Measurements from ENCODE around the gene LRRC34.

Gene LRRC34

DNA sequence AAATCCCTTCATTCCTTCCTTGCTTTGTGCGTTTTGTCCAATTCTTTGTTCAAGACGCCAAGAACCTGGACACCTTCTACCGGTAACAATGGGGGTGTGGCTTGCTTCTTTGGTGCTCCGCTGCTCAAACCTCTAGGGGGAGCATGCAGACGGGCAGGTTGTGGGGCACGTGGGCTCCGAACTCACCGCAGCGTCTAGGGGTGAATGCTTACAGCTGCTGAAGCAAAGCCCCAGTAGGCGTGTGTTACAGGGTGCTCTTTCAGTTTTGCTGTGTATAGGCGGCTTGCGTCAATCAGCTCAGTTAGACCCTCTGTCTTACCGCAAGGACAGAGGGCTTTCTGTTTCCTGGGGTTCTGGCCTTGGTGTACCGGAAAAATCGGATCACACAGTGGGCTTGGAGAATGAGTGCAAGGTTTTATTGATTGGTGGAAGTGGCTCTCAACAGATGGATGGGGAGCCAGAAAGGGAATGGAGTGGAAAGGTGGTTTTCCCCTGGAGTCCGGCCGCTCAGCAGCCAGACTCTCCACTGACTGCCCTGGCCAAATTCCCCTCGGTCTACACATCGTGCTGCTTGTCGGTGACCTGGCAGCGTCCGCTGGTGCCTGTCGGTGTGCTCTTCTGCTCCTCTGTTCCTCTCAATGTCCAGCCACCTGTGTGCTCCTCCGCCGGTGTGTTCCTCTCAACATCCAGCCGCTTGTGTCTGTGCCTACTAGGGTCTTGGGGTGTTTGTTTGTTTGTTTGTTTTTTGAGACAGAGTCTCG, 1.2 kb upstream of the LRRC34 start:
- no peak for DNase-seq (ENCODE audit: low read depth)

DNA sequence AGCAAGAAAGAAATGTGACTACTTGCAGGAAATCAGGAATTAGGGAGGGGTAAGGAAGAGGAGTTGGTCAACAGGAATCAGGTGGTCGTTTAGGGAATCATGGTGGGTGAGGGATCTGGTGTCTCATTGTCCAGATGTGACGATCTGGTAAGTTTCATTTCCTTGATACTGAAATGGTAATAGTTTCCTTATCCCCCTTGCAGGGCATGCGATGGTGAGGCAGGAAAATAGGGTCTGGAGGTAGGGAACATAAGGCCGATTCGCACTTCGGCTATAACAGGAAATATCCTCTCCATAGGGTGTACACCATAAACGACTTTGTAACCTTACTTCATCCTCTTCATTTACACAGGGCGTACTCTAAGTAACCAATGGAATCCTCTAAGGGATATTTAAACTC, 574 bp upstream of the LRRC34 start:
- no peak for DNase-seq (ENCODE audit: low read depth)

DNA sequence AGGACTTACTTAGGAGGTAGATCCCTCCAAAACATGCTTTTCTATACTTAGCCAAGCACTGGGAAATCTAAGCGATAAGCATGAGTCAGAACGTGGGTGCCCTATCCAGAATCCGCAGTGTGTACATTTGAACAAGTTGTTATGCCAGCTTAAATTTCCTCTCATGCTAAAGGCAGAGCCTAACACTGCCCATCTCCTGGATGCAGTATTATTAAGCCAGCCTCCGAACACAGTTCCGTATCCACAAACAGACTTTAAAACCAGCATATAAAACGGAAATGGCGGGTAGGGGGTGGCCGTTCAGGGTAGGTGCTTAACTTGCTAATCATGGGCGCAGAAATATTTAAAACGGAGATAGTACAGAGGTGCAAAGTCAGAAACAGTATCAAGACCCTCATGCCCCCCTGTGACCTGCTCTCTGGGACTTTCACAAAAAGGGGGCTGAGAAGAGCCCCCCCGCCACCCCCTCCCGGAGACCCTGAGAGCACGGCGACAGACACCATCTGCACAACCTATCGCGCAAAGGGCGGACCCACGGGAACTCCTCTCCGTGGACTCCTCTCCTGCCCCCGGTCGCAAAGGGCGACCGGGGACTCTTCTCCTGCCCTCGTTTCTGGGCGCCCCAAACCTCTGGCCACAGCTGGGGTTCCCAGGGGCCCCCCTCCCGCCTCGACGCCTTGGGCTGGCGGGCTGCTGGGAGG, 923 bp downstream of the LRRC34 start:
- DNase-seq (ENCODE audit: low read depth), result peak; percentile 66

DNA sequence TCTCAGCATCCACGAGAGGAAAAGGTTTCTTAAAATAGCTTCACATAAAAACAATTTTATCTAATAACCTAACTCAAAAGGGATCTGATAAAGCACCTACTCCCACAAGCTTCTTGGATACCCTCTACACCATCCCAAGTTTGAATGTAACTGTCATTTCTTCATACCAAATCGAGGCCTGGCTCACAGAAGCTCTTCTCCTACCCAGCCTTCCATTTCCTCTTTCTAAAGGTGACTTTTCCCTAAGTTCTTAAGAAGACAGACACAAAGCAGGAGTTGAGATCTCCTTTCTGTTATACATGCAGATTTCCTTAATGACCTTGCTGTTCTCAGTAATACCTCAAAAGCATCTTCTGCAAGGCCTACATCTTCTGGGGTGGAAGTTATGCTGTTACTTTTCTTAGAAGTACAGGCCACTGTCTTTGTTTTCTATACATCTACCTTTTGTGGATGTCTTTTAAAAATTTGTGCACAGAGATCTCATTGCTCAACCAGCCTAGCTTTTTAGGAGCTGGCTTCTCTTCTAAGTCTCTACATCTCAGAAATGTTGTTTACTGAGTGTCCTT, 3.4 kb downstream of the LRRC34 start:
- no peak for DNase-seq (ENCODE audit: low read depth)

DNA sequence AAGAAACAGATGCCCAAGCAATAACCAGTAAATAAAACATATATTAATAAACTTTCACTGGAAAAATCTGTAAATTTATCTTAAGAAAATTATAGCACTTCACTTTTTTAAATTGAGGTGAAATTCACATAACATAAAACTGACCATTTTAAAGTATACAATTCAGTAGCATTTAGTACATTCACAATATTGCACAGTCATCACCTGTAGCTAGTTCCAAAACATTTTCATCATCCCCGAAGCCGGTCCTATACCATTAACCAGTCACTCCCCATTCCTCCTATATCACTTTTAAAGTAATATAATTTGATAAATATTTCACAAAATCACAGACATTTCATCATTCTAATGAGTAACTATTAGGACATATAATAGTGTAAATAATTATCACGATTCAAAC, 8.0 kb downstream of the LRRC34 start:
- DNase-seq (ENCODE audit: low read depth), result no peak

DNA sequence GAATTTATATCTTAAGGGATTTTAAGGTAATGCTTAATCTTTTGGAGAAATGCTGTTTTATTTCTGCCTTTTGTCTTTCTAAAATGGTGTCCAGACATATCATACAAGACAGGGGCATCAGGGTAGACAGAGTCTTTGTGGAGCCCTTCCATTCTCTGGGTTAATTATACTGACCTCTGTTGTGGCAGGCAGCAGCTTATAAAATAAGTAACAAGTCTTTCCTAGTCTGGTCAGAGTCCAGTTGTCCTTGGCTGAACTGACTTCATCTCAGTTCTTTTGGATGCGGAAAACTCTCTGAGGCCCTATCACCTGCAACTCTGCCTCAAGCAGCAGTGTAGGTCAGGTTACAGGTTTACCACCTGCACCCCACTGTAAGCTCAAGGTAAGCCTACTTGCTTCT, 20.3 kb downstream of the LRRC34 start:
- no peak for DNase-seq (ENCODE audit: low read depth)

DNA sequence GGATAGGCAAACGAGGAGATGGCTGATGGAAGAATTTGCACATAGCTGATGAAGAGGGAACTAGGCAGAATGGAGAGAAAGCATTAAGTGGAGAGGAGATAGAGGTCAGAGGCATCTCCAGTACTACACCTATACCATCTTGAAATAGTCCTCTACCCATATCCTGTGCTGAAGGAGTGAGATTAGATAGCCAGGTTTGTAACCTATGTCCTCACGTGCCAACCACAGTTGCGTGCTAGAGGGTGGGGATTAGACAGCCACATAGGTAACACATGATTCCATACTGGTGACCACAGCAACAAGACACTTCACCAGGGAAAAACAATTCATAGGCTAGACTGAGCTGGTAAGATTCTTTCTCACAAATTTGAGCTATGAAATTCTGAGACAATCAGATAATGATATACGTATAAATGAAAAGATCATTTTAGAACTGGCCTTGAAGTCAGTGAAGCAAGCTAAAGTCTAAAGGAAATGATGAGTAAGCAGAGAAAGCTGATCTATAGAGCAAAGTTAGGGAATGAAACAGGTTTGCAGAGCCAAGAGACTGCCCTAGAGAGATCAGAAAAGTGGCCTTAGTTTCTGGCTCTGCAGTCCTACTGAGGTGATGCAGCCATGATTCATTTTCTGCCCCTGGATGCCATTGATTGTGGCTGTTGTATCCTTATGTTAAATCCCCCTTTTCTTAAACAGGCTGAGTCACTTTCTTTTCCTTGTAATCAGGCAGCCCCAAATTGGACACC, 21.8 kb downstream of the LRRC34 start:
- peak; percentile 18 for DNase-seq (ENCODE audit: low read depth)

DNA sequence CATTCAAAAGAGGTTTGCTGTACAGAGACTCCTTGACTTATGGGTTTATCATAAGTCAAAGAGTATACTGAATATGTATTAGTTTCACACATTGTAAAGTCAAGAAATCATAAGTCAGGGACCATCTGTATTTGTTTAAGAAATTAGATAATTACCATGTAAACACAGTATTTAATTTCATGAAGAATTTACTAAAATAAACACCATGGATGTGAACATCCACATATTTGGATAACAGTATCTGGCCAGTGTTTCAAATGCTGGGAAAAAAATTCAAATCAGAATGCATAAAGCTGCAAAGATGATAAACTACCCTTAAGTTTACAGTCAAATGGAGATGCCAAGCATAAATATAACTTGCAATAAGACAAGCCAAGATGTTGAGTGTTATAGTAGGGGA, 22.5 kb downstream of the LRRC34 start:
- DNase-seq (ENCODE audit: low read depth), result peak; percentile 47

DNA sequence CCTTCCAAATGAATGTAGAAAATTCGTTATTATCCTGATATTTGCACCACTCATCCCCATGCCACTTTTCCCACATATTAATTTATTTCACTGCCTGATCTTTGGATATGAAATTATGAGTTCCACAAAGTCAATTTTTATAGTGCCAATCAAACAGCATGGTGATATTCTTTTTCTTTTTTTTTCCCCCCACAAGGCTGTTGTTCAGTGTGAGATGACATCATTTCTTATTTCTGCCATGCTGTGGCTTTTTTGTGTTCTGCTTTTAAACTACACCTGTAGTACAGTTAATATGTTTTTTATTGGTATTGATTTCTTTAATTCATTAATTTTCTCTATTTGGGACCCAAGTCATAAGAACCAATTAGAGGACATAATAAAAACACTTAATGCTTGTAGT, 24.9 kb downstream of the LRRC34 start:
- no peak for DNase-seq (ENCODE audit: low read depth)

DNA sequence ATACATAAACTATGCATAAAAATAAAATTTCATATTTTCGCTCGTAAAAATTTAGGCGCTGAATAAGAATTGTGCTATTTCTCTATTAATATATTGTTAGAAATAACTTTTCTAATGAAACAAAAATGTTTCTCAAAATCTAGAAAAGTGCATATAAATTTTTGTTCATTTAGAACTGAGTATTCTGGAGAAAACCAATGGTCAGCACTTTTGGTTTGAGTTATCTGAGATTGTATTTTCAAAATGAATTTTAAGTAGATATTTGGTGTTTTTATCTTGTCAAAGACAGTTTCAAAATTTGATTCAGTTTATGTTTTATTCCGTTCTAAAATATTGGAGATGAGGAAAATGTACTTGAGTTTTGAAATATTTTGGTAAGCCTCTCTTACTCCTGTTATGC, 25.6 kb downstream of the LRRC34 start:
- no peak for DNase-seq (ENCODE audit: low read depth)

DNA sequence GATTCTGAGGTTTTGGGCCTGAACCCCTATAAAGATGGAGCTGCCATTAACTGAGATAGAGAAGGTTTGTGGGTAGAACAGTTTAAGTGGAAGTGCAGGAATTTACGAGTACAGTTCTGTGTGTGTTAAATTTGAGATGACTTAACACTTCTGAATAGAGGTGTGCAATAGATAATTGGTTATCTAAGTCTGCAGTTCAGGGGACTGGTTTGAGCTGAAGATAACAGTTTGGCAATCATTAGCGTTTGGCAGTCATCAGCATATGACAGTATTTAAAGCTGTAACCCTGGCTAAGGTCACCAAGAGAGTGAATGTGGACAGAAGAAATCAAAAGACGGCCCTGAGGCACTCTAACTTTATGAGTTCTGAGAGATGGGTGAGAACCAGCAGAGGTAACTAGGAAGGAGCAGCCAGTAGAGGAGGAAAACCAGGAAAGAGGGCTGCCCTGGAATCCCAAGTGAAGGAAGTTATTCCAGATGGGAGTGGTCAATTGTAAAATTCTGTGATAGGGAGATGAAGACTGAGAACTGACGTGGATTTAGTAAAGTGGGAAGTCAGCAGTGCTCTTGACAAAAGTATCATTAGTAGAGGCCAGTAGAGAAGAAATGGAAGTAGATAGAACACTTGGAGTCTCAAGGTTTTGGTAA, 31.4 kb downstream of the LRRC34 start:
- DNase-seq (ENCODE audit: low read depth), result no peak

DNA sequence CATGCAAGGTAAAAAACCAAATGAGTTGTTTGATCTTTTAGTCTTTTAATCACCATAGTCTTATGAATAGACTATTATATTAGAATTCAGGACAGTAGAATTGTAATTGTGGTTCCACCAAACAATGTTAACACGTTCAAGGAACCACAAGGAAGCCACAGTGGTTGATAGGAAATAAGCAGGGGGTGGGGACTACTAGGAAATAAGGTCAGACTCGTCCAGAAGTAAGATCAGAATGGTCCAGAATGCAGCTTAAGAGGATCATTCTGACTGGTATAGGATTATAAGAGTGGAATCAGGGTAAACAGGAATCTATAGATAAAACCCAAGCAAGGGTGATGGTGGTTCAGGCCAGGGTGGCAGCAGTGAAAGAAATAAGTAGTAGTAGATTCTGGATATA, 32.0 kb downstream of the LRRC34 start:
- no peak for DNase-seq (ENCODE audit: low read depth)

DNA sequence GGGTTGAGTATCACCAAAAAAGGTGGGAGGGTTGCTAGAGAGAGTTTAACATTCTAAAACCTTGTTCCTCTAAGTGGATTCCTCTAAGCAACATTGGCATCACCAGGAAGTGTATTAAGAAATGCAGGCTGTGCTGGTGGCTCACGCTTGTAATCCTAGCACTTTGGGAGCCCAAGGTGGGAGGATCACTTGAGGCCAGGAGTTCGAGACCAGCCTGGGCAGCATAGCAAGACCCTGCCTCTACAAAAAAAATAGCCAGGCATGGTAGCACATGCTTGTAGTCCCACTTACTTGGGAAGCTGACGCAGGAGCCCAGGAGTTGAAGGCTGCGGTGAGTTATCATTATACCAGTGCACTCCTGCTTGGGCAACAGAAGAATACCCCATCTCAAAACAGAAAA, 34.9 kb downstream of the LRRC34 start:
- no peak for DNase-seq (ENCODE audit: low read depth)

DNA sequence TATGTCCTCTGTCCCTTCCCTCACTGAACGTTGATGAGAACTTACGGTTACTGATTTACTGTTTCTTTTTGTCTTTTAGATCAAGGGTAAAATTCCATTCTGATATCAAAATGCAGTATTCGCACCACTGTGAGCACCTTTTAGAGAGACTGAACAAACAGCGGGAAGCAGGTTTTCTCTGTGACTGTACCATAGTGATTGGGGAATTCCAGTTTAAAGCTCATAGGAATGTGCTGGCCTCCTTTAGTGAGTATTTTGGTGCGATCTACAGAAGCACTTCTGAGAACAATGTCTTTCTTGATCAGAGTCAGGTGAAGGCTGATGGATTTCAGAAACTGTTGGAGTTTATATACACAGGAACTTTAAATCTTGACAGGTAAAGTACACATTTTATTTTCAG, 38.5 kb downstream of the LRRC34 start:
- no peak for DNase-seq (ENCODE audit: low read depth)

DNA sequence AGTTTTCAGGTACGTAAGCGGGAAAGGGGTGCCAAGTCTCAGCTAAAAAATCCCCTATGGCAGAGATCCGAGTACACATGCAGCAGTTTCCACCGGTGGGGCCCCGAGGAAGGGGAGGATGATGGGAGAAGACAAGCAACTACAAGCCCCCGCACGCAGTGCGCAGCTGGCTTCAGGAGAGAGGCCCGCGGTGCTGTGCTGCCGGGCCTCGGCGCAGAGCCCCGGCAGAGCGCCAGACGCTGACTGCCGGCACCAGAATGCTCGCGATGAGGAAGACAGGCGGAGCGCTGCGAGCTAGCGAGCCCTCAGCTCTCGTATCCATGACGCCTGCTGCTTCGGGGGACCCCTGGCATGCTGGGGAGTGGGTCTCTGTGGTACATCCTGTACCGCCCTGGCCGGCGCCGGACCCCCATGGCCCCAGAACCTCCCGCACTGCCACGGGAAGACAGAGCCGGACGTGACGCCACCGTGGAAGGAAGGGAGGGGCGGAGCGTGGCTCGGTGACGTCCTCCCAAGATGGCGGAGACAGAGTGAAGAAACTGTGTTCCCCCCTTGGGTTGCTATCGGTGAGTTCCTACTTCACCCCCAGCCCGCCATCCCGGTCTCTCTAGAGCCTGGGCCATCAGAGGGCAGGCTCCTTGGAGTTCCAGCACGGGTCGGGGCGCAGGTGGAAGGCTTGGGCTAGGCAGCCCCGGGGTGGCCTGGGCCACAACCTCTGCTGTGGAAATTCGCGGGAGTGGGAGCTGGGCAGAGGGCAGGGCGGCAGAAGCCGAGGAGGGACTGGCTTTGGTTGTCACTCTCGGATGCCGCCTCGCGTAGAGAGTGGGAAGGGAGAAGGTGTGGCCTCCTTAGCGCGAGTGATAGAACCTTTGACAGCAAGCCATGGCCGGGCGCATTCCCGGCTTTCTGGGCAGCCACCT, 39.5 kb downstream of the LRRC34 start, which contains the start of gene MYNN:
Gene MYNN, plus strand, starts transcription at position 500 of the 920 bp plus-strand sequence. CDS start 900 bp downstream, outside the sequence.
- DNase-seq (ENCODE audit: low read depth), result peak; percentile 85

DNA sequence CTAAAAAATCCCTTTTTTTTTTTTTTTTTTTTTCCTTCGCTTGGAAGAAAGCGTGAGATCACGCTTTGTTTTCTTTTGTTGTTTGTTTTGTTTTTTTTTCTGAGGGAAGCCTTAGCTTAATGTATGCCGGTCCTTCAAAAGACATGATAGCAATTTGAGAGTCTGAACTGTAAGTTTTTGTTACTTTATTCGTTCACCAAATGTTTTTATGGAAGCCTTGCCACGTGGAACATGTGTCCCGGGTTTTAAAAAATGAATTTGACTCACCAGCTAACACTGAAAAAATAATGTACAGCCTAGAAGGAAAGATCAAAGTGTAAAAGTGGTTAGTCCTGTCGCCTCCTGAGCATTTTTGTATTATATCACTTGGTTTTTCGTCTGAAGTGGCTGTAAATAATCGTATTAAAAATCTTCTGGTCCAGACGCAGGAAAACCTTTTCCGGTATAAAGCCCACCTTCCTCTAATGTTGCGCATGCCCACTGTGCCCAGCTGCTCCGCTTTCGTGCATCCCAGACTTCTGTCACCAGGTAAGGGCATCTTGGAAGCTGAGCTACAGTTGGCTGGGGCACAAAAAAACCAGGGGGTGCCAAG, 40.3 kb downstream of the LRRC34 start:
- peak; percentile 69 for DNase-seq (ENCODE audit: low read depth)

DNA sequence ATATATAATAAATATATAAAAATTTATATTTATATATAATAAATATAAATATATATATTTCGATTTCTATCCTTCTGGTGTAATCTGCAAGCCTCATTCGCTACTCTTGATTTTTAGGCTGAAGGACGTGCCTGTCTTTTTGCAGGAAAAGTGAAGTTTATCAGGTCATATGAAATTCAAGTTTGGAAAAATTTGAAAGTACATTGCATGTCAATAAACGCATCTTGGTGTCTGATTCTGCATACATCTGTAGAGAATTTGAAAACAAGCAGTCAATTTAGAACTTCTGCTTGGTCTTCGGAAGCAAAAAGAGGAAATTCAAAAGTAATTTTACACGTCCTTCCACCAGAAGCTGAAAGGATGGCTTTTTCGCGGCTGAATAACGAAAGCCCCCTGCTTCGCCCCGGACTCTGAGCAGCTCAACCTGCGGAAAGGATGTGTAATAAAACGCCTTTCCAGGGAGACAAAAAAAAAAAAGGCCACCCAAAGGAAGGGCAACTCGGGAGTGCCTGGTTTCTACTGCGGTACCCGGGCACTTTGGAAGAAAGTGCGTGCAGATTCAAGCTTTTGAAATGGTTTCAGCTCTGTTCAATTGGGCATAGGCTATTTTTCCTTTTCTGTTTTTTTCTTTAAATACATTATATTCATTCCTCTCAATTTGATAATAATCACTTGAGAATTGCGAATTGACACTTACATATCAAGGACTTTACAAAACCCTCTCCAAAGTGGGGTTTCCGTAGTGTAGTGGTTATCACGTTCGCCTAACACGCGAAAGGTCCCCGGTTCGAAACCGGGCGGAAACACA, 41.0 kb downstream of the LRRC34 start:
- peak; percentile 57 for DNase-seq (ENCODE audit: low read depth)

DNA sequence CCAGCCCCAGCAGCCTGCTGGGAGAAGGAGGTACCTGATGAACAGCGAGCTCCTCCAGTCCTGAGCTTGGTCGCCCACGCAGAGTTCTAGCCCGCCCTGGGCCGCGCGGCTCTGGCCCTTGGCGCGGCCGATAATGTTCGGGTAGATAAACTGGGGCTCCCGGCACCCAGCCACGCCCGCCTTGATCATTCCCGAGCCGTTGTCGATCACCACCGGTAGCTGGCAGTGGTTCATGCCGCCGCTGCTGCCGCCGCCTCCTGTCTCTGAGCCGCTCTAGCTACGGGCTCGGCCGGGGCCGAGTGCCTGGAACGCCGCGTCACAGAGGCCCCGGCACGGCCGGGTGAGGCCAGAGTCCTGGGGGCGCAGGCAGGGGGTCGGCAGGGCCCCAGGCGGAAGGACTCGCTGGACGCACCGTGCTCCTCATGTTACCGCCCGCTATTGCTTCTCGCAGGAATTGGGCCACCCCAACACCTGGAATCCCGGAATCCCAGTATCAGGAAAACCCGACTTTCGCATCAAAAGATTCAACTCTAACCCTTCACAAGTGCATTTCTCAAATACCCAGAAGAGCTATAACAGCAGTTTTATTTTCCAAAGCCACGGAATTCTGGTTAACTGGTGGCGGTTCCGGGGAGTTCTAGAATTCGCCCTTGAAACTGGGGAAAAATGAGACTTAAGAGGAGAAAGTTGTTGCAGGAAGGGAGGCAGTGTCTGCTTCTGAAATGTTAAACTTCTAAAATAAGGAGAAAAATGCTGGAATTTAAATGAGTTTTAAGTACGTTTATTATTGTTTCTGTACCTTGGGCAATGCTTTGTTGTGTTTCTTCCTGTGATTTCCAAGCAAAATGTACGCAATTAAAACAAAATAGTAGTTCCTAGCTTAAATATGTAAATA, 43.2 kb downstream of the LRRC34 start, which contains the start of gene ACTRT3:
Gene ACTRT3, minus strand, starts transcription at position 275 of the 895 bp plus-strand sequence. Its CDS starts 41 bp downstream, at position 234.
- peak; percentile 63 for DNase-seq (ENCODE audit: low read depth)

Data from fibroblast of gingiva (primary cell).